ENCODE data around the gene RHO. TPM values are rescaled to one million over a fixed set of nuclear protein-coding genes. Genes with fewer than 3 reads are reported as not detected.

RHO gene
- total RNA-seq, 4 donors from 2014 or later: not detected

- no peaks in the 10 kb centered on the region for H3K36me3 ChIP-seq
- no peak overlapping the region for H3K27ac ChIP-seq
- DNase-seq (no peak), ATAC-seq (no peak)
- no peaks in the 10 kb centered on the region for H3K27me3 ChIP-seq
- in situ Hi-C loops (cut with MboI; ENCODE audit: low sequenced_read_pairs in 4 of 4): no loop called here
- intact Hi-C loops (cut with DNase I; ENCODE audit: low total_unique reads): no loop called here
- no peaks in the 10 kb centered on the region for H3K9me3 ChIP-seq
- no peak overlapping the region for H3K4me3 ChIP-seq
- no peaks in the 10 kb centered on the region for H3K4me1 ChIP-seq
- TF ChIP-seq POLR2A (IDR thresholded peaks at IDR 0.05): no peak
- TF ChIP-seq CTCF (IDR thresholded peaks at IDR 0.05 in 4 of 5, conservative IDR thresholded peaks at IDR 0.05 in 1 of 5): no peak
These were observed 2.4 kb downstream of the RHO start for GRCh38 chr3:129530821-129531220.

DNA sequence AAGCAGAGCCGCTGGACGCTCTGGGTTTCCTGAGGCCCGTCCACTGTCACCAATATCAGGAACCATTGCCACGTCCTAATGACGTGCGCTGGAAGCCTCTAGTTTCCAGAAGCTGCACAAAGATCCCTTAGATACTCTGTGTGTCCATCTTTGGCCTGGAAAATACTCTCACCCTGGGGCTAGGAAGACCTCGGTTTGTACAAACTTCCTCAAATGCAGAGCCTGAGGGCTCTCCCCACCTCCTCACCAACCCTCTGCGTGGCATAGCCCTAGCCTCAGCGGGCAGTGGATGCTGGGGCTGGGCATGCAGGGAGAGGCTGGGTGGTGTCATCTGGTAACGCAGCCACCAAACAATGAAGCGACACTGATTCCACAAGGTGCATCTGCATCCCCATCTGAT lies 3.3 kb downstream of the RHO start:
- H3K9me3 ChIP-seq: no peaks in the 10 kb centered on the region
- intact Hi-C loops (cut with DNase I; ENCODE audit: low total_unique reads) (no loop called here), in situ Hi-C loops (cut with MboI; ENCODE audit: low sequenced_read_pairs in 4 of 4) (no loop called here)
- no peak overlapping the region for H3K27ac ChIP-seq
- H3K4me3 ChIP-seq: no peak overlapping the region
- no peaks in the 10 kb centered on the region for H3K4me1 ChIP-seq
- ATAC-seq: no peak
- TF ChIP-seq CTCF (IDR thresholded peaks at IDR 0.05 in 4 of 5, conservative IDR thresholded peaks at IDR 0.05 in 1 of 5): no peak
- TF ChIP-seq POLR2A (IDR thresholded peaks at IDR 0.05): no peak
- H3K36me3 ChIP-seq: no peaks in the 10 kb centered on the region
- DNase-seq: no peak
- no peaks in the 10 kb centered on the region for H3K27me3 ChIP-seq

GRCh38 chr3:129532261-129532660 lies 3.8 kb downstream of the RHO start:
- Histone ChIP-seq H3K4me3 (no peak overlapping the region), H3K9me3 (no peaks in the 10 kb centered on the region), H3K36me3 (no peaks in the 10 kb centered on the region), H3K4me1 (no peaks in the 10 kb centered on the region), H3K27me3 (no peaks in the 10 kb centered on the region), H3K27ac (no peak overlapping the region)
- intact Hi-C loops (cut with DNase I; ENCODE audit: low total_unique reads): no loop called here
- in situ Hi-C loops (cut with MboI; ENCODE audit: low sequenced_read_pairs in 4 of 4): no loop called here
- no peak for TF ChIP-seq POLR2A (IDR thresholded peaks at IDR 0.05)
- TF ChIP-seq CTCF (IDR thresholded peaks at IDR 0.05 in 4 of 5, conservative IDR thresholded peaks at IDR 0.05 in 1 of 5): no peak
- no peak for ATAC-seq
- DNase-seq: no peak

- in situ Hi-C loops (cut with MboI; ENCODE audit: low sequenced_read_pairs in 4 of 4): no loop called here
- Histone ChIP-seq H3K9me3 (no peaks in the 10 kb centered on the region), H3K4me1 (no peaks in the 10 kb centered on the region), H3K4me3 (no peak overlapping the region), H3K36me3 (no peaks in the 10 kb centered on the region), H3K27me3 (no peaks in the 10 kb centered on the region), H3K27ac (no peak overlapping the region)
- DNase-seq (no peak), ATAC-seq (no peak)
- intact Hi-C loops (cut with DNase I; ENCODE audit: low total_unique reads): no loop called here
- no peak for TF ChIP-seq POLR2A (IDR thresholded peaks at IDR 0.05)
- TF ChIP-seq CTCF (IDR thresholded peaks at IDR 0.05 in 4 of 5, conservative IDR thresholded peaks at IDR 0.05 in 1 of 5): no peak
These were observed 5.0 kb downstream of the RHO start for GRCh38 chr3:129533406-129533805.

DNA sequence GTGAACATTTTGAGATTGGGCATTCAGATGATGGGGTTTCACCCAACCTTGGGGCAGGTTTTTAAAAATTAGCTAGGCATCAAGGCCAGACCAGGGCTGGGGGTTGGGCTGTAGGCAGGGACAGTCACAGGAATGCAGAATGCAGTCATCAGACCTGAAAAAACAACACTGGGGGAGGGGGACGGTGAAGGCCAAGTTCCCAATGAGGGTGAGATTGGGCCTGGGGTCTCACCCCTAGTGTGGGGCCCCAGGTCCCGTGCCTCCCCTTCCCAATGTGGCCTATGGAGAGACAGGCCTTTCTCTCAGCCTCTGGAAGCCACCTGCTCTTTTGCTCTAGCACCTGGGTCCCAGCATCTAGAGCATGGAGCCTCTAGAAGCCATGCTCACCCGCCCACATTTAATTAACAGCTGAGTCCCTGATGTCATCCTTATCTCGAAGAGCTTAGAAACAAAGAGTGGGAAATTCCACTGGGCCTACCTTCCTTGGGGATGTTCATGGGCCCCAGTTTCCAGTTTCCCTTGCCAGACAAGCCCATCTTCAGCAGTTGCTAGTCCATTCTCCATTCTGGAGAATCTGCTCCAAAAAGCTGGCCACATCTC lies 6.1 kb downstream of the RHO start:
- H3K4me3 ChIP-seq: no peak overlapping the region
- no peaks in the 10 kb centered on the region for H3K9me3 ChIP-seq
- H3K36me3 ChIP-seq: no peaks in the 10 kb centered on the region
- intact Hi-C loops (cut with DNase I; ENCODE audit: low total_unique reads): no loop called here
- in situ Hi-C loops (cut with MboI; ENCODE audit: low sequenced_read_pairs in 4 of 4): no loop called here
- no peaks in the 10 kb centered on the region for H3K4me1 ChIP-seq
- ATAC-seq (no peak), DNase-seq (no peak)
- TF ChIP-seq POLR2A (IDR thresholded peaks at IDR 0.05): no peak
- no peak for TF ChIP-seq CTCF (IDR thresholded peaks at IDR 0.05 in 4 of 5, conservative IDR thresholded peaks at IDR 0.05 in 1 of 5)
- H3K27ac ChIP-seq: no peak overlapping the region
- no peaks in the 10 kb centered on the region for H3K27me3 ChIP-seq
